Kidney (tissue), 14 donors: Measurements from ENCODE around the gene RASGEF1C. TPM values are rescaled to one million over a fixed set of nuclear protein-coding genes. Genes with fewer than 3 reads are reported as not detected.

ENCODE experiments used
- DNase-seq, 5 donors: peaks; one replicate each; pipeline ENCODE4 v3.0.0-alpha.2; 2013 to 2020
- FAIRE-seq: peaks from 2 replicates; lab custom pipeline; 2012; peaks lifted over from hg19 to GRCh38; lab: Jason Lieb, UNC
- H3K27ac ChIP-seq, 2 donors: one replicate each; pipeline ENCODE4 v1.7.0; 2013; ENCODE audit warnings: low read depth in 2 of 2, low read length in 2 of 2, inconsistent platforms in 1 of 2
- H3K27me3 ChIP-seq: one replicate; pipeline ENCODE4 v1.7.1; 2013; ENCODE audit warnings: low read length, inconsistent platforms; ENCODE audit not compliant: control insufficient read depth, insufficient read depth
- H3K36me3 ChIP-seq, 3 donors: one replicate each; pipeline versions ENCODE4 v1.7.0 to v1.7.1; 2013; ENCODE audit warnings: low read length in 3 of 3, control low read depth in 1 of 3, inconsistent platforms in 1 of 3; ENCODE audit not compliant: insufficient read depth in 3 of 3, control insufficient read depth in 2 of 3
- H3K4me1 ChIP-seq, 3 donors: one replicate each; pipeline versions ENCODE4 v1.7.0 to v1.7.1; 2013; ENCODE audit warnings: low read length in 3 of 3, inconsistent platforms in 1 of 3, low read depth in 1 of 3; ENCODE audit not compliant: control insufficient read depth in 2 of 3, insufficient read depth in 2 of 3
- H3K4me3 ChIP-seq, 3 donors: one replicate each; pipeline versions ENCODE4 v1.7.0 to v1.8.1; 2013; ENCODE audit warnings: low read length in 3 of 3, control low read depth in 1 of 3, inconsistent platforms in 1 of 3
- H3K9ac ChIP-seq, 3 donors: one replicate each; pipeline versions ENCODE4 v1.7.0 to v1.7.1; 2013; ENCODE audit warnings: low read length in 3 of 3, control low read depth in 1 of 3, inconsistent platforms in 1 of 3
- H3K9me3 ChIP-seq, 3 donors: one replicate each; pipeline versions ENCODE4 v1.7.0 to v1.7.1; 2013; ENCODE audit warnings: low read length in 3 of 3, control low read depth in 1 of 3, inconsistent platforms in 1 of 3; ENCODE audit not compliant: control insufficient read depth in 2 of 3, insufficient read depth in 1 of 3
- intact Hi-C: fragments of 100-400 bp; cut with DNase I; formaldehyde crosslinking; loops from one replicate; pipeline ENCODE4 v1.11.1; 2022
- polyA plus RNA-seq: library from polyadenylated mRNA; stranded (reverse); fragments of 350-450 nt; fragmentation: Illumina TruSeq; extraction: RNeasy Lipid Tissue Mini Kit (QIAGEN cat#74804); gene quantifications from one replicate; pipeline ENCODE4 v1.2.3, GENCODE V29; 2014; ENCODE audit warnings: low read depth, low replicate concordance; ENCODE audit not compliant: insufficient read depth
- total RNA-seq: library from RNA; stranded (reverse); fragmentation: NEBNext Ultra II Directional; extraction: Animal tissue kit (Norgen Biotek cat#: 25700); gene quantifications from one replicate; pipeline ENCODE4 v1.2.1, GENCODE V29; 2021
- TF ChIP-seq, protein P1 (sequence below): IDR thresholded peaks from 3 replicates; pipeline ENCODE4 v1.5.1; 2012; ENCODE audit warnings: mild to moderate bottlenecking, moderate library complexity, borderline replicate concordance; ENCODE audit not compliant: insufficient read depth; ENCODE audit errors: extremely low read depth
- donor health status: control.
- donor health status: control.
- donor health status: control.
- donor health status: control.
- donor health status: control.
- donor health status: DM: yes; HTN: yes; CAD: no.
- donor health status: Normal renal cell carcinoma (clear cell type).

RASGEF1C gene
- total and polyA plus RNA-seq, 2 donors from 2014 or later: 0.15 to 0.16 TPM

DNA sequence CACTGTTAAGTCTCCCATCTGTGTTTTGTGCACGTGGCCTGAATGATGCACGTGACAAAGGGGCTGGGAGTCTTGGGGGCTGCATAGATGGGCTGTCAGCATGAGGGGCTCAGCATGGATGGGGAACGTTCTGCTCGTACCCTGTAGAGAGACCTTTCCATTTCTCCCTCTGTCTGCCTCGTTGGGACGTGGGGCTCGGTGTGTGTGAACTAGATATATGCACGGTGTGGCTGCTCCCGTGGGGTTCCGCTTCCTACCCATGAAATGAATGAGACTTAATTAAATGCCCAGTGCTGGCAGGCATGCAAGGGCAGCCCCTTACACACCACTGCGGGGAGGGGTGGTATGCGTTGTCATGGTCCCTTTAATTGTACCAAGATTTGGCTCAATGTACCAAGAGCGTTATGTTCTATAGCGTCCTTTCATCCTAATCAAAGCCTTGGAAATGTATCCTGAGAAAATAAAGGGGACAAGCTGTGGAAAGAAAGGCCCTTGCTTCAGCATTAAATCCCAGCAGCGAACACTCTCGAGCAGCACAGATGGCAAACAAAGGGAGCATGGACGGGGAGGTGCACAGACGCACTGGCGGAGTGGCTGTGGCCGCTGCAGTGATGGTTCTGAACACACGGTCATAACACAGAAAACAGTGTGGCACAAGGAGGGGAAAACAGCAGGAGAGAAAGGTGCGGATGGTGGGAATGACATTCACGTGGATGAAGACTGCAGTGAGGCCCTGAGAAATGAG is 66.8 kb downstream of the RASGEF1C start:
- FAIRE-seq (no peak), DNase-seq (peak in 1 of 5 donors; percentile 29)
- TF ChIP-seq, protein P1, sequence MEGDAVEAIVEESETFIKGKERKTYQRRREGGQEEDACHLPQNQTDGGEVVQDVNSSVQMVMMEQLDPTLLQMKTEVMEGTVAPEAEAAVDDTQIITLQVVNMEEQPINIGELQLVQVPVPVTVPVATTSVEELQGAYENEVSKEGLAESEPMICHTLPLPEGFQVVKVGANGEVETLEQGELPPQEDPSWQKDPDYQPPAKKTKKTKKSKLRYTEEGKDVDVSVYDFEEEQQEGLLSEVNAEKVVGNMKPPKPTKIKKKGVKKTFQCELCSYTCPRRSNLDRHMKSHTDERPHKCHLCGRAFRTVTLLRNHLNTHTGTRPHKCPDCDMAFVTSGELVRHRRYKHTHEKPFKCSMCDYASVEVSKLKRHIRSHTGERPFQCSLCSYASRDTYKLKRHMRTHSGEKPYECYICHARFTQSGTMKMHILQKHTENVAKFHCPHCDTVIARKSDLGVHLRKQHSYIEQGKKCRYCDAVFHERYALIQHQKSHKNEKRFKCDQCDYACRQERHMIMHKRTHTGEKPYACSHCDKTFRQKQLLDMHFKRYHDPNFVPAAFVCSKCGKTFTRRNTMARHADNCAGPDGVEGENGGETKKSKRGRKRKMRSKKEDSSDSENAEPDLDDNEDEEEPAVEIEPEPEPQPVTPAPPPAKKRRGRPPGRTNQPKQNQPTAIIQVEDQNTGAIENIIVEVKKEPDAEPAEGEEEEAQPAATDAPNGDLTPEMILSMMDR: no peak
- Histone ChIP-seq H3K9me3 (no peaks in the 10 kb centered on the region), H3K9ac (no peak overlapping the region), H3K36me3 (no peaks in the 10 kb centered on the region), H3K27ac (no peak overlapping the region), H3K27me3 (no peaks in the 10 kb centered on the region), H3K4me1 (no peaks in the 10 kb centered on the region), H3K4me3 (no peak overlapping the region)
- intact Hi-C loops: no loop called here

DNA sequence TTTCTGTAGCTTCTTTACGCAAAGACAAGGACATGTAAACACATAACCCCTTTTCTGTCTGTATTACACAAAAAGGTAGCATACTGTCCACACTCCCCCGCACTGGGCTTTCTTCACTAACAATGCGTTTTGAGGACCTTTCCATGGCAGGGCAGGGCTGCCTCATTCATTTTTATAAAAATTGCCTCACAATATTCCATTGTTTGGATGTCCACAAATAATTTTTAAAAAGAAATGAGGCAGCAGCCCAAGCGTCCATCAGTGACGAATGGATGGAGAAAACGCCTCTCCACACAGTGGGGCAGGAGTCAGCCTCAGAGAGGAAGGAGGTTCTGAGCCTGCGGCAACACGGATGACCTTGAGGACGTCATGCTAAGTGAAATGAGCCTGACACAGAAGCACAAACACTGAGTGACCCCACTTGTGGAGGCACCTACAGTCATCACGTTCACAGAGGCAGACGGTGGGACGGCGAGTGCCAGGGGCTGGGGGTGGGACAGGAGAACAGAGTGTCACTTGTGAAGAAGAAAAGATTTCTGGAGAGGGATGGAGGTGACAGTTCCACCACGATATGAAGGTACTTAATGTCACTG is 67.8 kb downstream of the RASGEF1C start:
- H3K36me3 ChIP-seq: no peaks in the 10 kb centered on the region
- H3K4me1 ChIP-seq: no peaks in the 10 kb centered on the region
- intact Hi-C loops: no loop called here
- H3K27ac ChIP-seq: no peak overlapping the region
- FAIRE-seq: no peak
- H3K9ac ChIP-seq: no peak overlapping the region
- TF ChIP-seq, protein P1: no peak
- DNase-seq: peak in 1 of 5 donors; percentile 33
- H3K4me3 ChIP-seq: no peak overlapping the region
- no peaks in the 10 kb centered on the region for H3K27me3 ChIP-seq
- no peaks in the 10 kb centered on the region for H3K9me3 ChIP-seq

DNA sequence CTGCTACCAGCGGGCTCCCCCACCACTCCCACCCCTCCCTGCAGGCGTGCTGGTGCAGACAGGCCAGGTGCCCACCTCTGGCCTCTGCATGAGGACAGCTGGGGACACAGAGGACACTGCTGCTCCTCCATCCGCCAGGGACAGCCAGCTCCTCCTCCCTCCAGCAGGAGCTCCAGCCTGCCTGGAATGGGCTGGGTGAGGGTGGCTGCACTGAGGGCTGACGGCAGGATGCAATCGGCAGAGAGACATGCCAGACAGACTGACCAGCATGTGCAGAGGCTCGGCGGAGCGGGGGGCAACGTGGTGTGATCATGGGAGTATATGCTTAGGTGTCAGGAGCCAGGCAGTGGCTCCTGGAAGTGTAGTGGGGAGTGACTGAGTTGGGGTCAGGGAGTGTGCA is 68.4 kb downstream of the RASGEF1C start:
- FAIRE-seq: no peak
- Histone ChIP-seq H3K9ac (no peak overlapping the region), H3K27me3 (no peaks in the 10 kb centered on the region), H3K9me3 (no peaks in the 10 kb centered on the region), H3K27ac (no peak overlapping the region), H3K4me3 (no peak overlapping the region), H3K4me1 (no peaks in the 10 kb centered on the region), H3K36me3 (no peaks in the 10 kb centered on the region)
- intact Hi-C loops: no loop called here
- TF ChIP-seq, protein P1: no peak
- peak in 1 of 5 donors; percentile 40 for DNase-seq
